ENCODE results near the gene PDS5A.

- TF ChIP-seq CTCF (IDR thresholded peaks at IDR 0.05; ENCODE audit: low read depth, low read length) (no peak), EZH2phosphoT487 (IDR thresholded peaks at IDR 0.05; ENCODE audit: low read depth) (no peak)
Observed at GRCh38 chr4:39908284-39908683, 69.4 kb downstream of the PDS5A start.
